T-cell (primary cell): ENCODE measurements around the gene GAS2L1. TPM values are rescaled to one million over a fixed set of nuclear protein-coding genes. Genes with fewer than 3 reads are reported as not detected.
A peak's percentile ranks its signal among the peaks of the same experiment; 100 is the strongest.

Source experiments
- ATAC-seq, 4 experiments: fragments of 200-7000 bp in 3 of 4; fragments of 150-1000 bp in 1 of 4; cut with Tn5 transposase; replicated peaks in 1 of 4; 1 replicate in 3 of 4; 2 replicates in 1 of 4; pipeline ENCODE4 v1.10.0; 2021; ENCODE audit warnings: moderate library complexity in 3 of 4, mild to moderate bottlenecking in 2 of 4, moderate number of reproducible peaks in 1 of 4
- CTCF ChIA-PET, 2 donors: fragments of 300-600 bp; sonication (Branson Sonifier 250); formaldehyde crosslinking; loops; one replicate each; lab custom pipeline; 2022; ENCODE audit warnings: antibody characterized with exemption in 2 of 2; lab: Charles Lee
- POLR2A ChIA-PET, 2 donors: fragments of 300-600 bp; sonication (Branson Sonifier 250); formaldehyde crosslinking; loops; one replicate each; lab custom pipeline; 2022; ENCODE audit warnings: antibody characterized with exemption in 2 of 2; lab: Charles Lee
- DNase-seq, 35 experiments: peaks; one replicate each; pipeline versions ENCODE4 v3.0.0 to v3.0.0-alpha.2; 2013 to 2023
- H3K27ac ChIP-seq: one replicate; pipeline ENCODE4 v1.5.1; 2013; ENCODE audit warnings: low read length
- H3K27me3 ChIP-seq, 2 experiments: replicated peaks in 1 of 2; 1 replicate in 1 of 2; 2 replicates in 1 of 2; pipeline versions ENCODE4 v1.6.1 to v1.7.0; 2013; ENCODE audit warnings: low read length in 1 of 2, mixed read lengths in 1 of 2; ENCODE audit not compliant: control insufficient read depth in 2 of 2, insufficient read depth in 2 of 2; ENCODE audit errors: extremely low read depth in 1 of 2
- H3K36me3 ChIP-seq, 2 donors: 1 replicate in 1 of 2; 2 replicates in 1 of 2; pipeline versions ENCODE4 v1.6.1 to v1.7.0; 2013; ENCODE audit warnings: low read length in 1 of 2; ENCODE audit not compliant: control insufficient read depth in 2 of 2, insufficient read depth in 1 of 2; ENCODE audit errors: extremely low read depth in 1 of 2
- H3K4me1 ChIP-seq, 2 experiments: 1 replicate in 1 of 2; 2 replicates in 1 of 2; pipeline versions ENCODE4 v1.6.1 to v1.7.0; 2013; ENCODE audit warnings: low read length in 2 of 2, mixed read lengths in 1 of 2; ENCODE audit not compliant: insufficient read depth in 2 of 2, control insufficient read depth in 1 of 2; ENCODE audit errors: extremely low read depth in 1 of 2
- H3K4me3 ChIP-seq, 2 donors: 1 replicate in 1 of 2; 2 replicates in 1 of 2; pipeline versions ENCODE4 v1.5.1 to v1.7.0; 2013; ENCODE audit warnings: mild to moderate bottlenecking in 2 of 2, low read length in 1 of 2, moderate library complexity in 1 of 2; ENCODE audit not compliant: control insufficient read depth in 1 of 2; ENCODE audit errors: extremely low read depth in 1 of 2
- H3K9me3 ChIP-seq: 2 replicates; pipeline ENCODE4 v1.7.0; 2013
- H3K27ac Mint-ChIP-seq, 2 donors: one replicate each; pipeline ENCODE4 v1.8.0; 2020 to 2021; ENCODE audit warnings: mild to moderate bottlenecking in 2 of 2, mixed read lengths in 2 of 2
- H3K27me3 Mint-ChIP-seq, 2 donors: one replicate each; pipeline ENCODE4 v1.8.0; 2021 to 2022; ENCODE audit warnings: mixed read lengths in 2 of 2
- H3K36me3 Mint-ChIP-seq: one replicate; pipeline ENCODE4 v1.8.0; 2021; ENCODE audit warnings: mixed read lengths
- H3K4me1 Mint-ChIP-seq, 3 donors: one replicate each; pipeline ENCODE4 v1.8.0; 2020 to 2022; ENCODE audit warnings: mixed read lengths in 3 of 3, mild to moderate bottlenecking in 1 of 3
- H3K4me3 Mint-ChIP-seq, 3 donors: one replicate each; pipeline ENCODE4 v1.8.0; 2020 to 2022; ENCODE audit warnings: mild to moderate bottlenecking in 3 of 3, mixed read lengths in 3 of 3, moderate library complexity in 3 of 3
- H3K9me3 Mint-ChIP-seq, 3 donors: one replicate each; pipeline ENCODE4 v1.8.0; 2020 to 2022; ENCODE audit warnings: mixed read lengths in 3 of 3
- WGBS: methylation state at CpG from one replicate; pipeline ENCODE4 v1.1.5; 2013; ENCODE audit warnings: missing lambda C conversion rate; ENCODE audit not compliant: insufficient coverage; 5-methylcytosine and 5-hydroxymethylcytosine counted together
- total RNA-seq, 35 experiments: library from RNA in 6 of 35; stranded (reverse) in 6 of 35; fragments of 120-200 nt in 1 of 35; gene quantifications; one replicate each; pipeline versions ENCODE4 v1.2.1 to v1.2.4 and lab custom pipeline; 2013 to 2026

GAS2L1 gene
- total RNA-seq, 5 donors from 2014 or later (not counting 1 experiment from before 2014, with no cell fraction given) = 0.53 to 1.2 (median 0.85) TPM

DNA sequence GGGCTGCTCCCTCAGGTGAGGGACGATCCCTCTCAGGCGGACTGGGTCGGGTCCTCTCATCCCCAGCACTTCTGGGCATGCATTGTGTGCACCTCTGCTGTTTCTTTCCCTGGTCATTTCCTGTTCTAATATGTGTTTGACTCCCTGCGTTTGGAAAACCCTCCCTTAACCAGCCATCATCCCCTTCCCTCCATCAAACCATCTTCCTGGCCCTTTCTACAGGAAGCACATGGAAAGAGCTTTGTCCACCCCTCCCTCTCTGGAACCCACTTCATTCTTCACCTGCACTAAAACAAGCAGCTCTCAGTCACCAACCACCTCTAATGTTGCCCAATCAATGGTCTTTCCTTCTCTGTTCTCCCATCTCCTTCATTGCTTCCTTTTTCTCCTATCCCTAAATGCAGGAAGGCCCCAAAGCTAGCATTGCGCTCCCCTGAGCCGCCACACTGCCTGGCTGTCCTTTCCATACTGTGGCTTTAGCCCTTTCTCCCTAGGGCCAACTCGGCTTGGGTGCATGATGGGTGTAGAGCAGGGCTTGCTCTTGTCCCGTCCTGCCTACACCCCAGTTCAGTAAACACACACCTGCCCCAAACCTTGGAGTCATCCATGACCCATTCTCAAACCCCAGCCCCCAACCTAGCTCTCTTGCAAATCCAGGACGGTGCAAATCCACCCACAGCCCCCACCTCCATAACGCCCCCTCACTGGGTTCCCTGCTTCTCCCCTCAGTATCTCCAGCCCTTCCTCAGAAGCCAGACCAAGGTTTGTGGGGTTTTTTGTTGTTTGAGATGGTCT, 5.4 kb upstream of the GAS2L1 start:
- POLR2A ChIA-PET = no interaction called here
- peaks cover 0 to 6% (median 1%) of the 10 kb centered on the region in 3 donors for H3K4me1 Mint-ChIP-seq
- DNase-seq (no peak), ATAC-seq (peak; percentile 11 to 33 (median 18))
- H3K27ac Mint-ChIP-seq = peak overlapping the region; percentile 9 to 11
- peaks cover 9% of the 10 kb centered on the region in 2 donors for H3K27me3 Mint-ChIP-seq
- Histone ChIP-seq H3K9me3 (no peaks in the 10 kb centered on the region), H3K36me3 (peaks cover 14 to 47% of the 10 kb centered on the region in 2 donors), H3K27me3 (peaks cover 0 to 20% of the 10 kb centered on the region in 2 experiments), H3K27ac (no peak overlapping the region), H3K4me1 (peaks cover 0 to 4% of the 10 kb centered on the region in 2 experiments), H3K4me3 (no peak overlapping the region)
- H3K4me3 Mint-ChIP-seq = no peak overlapping the region
- WGBS = 81% methylated on average over 4 of the region's 10 CpGs
- no peaks in the 10 kb centered on the region for H3K9me3 Mint-ChIP-seq
- H3K36me3 Mint-ChIP-seq = peaks cover 37% of the 10 kb centered on the region
- CTCF ChIA-PET = no interaction called here

DNA sequence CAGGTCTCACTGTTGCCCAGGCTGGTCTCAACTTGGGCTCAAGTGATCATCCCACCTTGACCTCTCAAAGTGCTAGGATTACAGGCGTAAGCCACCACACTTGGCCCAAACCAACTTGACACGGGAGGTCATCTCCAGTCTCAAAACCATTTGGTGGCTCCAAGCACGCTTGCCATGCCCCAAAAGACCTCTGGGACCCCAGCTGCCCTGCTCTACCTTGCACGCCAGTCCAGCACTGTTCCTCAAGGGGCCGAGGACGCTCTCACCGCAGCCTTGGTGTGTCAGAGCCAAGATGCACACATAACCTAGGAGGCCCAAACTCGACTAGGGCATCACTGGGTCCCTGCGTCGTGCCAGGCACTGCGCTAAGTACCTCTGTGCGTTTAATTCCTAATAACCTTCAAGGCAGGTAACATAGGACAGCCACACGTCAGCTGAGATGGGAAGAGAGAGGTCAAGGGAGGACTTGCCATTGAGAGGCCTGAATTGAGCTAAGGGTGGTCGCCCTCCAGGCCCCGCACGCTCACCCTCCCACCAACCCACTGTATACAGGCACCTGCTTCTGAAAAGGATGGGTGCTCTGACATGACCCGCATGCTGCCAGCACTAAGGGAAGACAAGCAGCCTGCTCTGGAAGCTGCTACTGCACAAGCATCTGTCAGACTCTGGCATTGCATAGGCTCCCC, 4.6 kb upstream of the GAS2L1 start:
- Mint-ChIP-seq H3K27me3 (peaks cover 14% of the 10 kb centered on the region in 2 donors), H3K4me3 (no peak overlapping the region), H3K4me1 (peaks cover 0 to 11% (median 2%) of the 10 kb centered on the region in 3 donors), H3K36me3 (peaks cover 33% of the 10 kb centered on the region), H3K9me3 (no peaks in the 10 kb centered on the region), H3K27ac (peak overlapping the region in 1 of 2 donors; percentile 9)
- POLR2A ChIA-PET = no interaction called here
- Histone ChIP-seq H3K4me1 (peaks cover 0 to 12% of the 10 kb centered on the region in 2 experiments), H3K36me3 (peaks cover 9 to 38% of the 10 kb centered on the region in 2 donors), H3K27me3 (peaks cover 0 to 26% of the 10 kb centered on the region in 2 experiments), H3K9me3 (no peaks in the 10 kb centered on the region), H3K27ac (no peak overlapping the region), H3K4me3 (no peak overlapping the region)
- DNase-seq (no peak), ATAC-seq (no peak)
- WGBS = 98% methylated on average over 9 of the region's 17 CpGs
- CTCF ChIA-PET = no interaction called here

DNA sequence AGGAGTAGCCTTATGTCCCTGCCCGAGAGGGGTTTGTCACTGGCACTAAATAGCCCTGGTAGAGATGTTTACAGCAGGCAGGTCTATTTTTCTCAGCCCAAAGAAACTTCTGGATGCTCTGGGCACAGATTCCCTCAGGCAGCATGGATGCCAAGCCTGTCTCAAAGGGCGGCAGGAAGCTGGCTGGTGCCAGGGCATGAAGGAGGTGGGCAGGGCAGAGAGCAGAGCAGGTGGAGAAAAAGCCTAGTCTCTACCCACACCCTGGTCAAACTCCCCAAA, 4.1 kb upstream of the GAS2L1 start:
- Histone ChIP-seq H3K27ac (no peak overlapping the region), H3K36me3 (peaks cover 9 to 33% of the 10 kb centered on the region in 2 donors), H3K4me1 (peaks cover 0 to 15% of the 10 kb centered on the region in 2 experiments), H3K27me3 (peaks cover 0 to 28% of the 10 kb centered on the region in 2 experiments), H3K4me3 (no peak overlapping the region), H3K9me3 (no peaks in the 10 kb centered on the region)
- ATAC-seq (no peak), DNase-seq (no peak)
- no peaks in the 10 kb centered on the region for H3K9me3 Mint-ChIP-seq
- no peak overlapping the region for H3K27ac Mint-ChIP-seq
- peaks cover under 1 to 12% (median 2%) of the 10 kb centered on the region in 3 donors for H3K4me1 Mint-ChIP-seq
- H3K4me3 Mint-ChIP-seq = no peak overlapping the region
- whole genome bisulfite sequencing = 100% methylated on average over 1 of the region's 2 CpGs
- peaks cover 29% of the 10 kb centered on the region for H3K36me3 Mint-ChIP-seq
- ChIA-PET POLR2A (no interaction called here), CTCF (no interaction called here)
- peaks cover 14 to 15% of the 10 kb centered on the region in 2 donors for H3K27me3 Mint-ChIP-seq

DNA sequence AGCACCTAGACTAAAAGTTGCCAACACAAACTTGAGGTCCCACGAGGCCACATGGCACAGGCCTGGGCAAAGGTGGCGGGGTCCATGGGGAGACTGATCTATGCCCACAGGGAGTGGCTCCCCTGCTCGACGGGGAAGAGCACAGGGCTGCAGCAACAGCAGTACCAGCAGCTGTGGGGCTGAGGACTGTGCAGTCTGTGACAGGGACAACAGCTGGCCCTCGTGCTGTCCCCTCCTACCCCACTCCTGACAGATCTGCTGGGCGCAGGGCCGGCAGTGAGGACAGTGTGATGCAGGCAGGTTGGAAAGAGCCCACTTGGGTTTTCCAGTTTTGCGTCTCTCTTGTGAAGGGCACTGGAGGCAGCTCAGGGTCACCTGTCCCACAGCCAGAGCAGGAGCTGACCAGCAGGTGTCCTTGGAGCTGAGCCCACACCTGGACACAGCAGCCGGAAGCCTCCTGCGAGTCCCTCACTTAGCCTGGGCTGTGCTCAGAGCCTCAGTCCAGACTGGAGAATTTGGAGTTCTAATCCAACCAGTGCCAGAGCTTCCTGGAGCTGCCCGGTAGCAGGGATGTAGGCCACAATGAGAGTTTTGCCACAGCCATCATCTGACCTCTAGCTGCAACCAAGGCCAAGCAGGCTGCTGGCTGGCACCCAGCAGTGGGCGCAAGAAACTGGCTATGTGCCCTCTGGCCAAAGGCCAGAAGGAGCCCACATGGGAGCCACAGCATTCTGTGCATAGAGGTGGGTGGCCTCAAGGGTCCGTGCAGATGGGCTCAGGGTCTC, 3.6 kb upstream of the GAS2L1 start:
- no peak overlapping the region for H3K27ac ChIP-seq
- CTCF ChIA-PET = no interaction called here
- no peak for DNase-seq
- H3K4me1 ChIP-seq = peaks cover 0 to 19% of the 10 kb centered on the region in 2 experiments
- Mint-ChIP-seq H3K4me3 (no peak overlapping the region), H3K4me1 (peaks cover 2 to 16% (median 4%) of the 10 kb centered on the region in 3 donors), H3K27ac (no peak overlapping the region), H3K9me3 (no peaks in the 10 kb centered on the region), H3K36me3 (peaks cover 23% of the 10 kb centered on the region), H3K27me3 (peaks cover 14 to 19% of the 10 kb centered on the region in 2 donors)
- POLR2A ChIA-PET = interaction anchor here in 1 of 2 donors (0.5 kb wide), 1 partner anchor 26 kb away, joined by 3 read pairs; no protein-coding TSS in a partner anchor
- peak in 1 of 4 experiments; percentile 9 for ATAC-seq
- 82% methylated on average over 11 of the region's 13 CpGs for WGBS
- peaks cover 0 to 33% of the 10 kb centered on the region in 2 experiments for H3K27me3 ChIP-seq
- peaks cover 5 to 28% of the 10 kb centered on the region in 2 donors for H3K36me3 ChIP-seq
- H3K9me3 ChIP-seq = no peaks in the 10 kb centered on the region
- no peak overlapping the region for H3K4me3 ChIP-seq

DNA sequence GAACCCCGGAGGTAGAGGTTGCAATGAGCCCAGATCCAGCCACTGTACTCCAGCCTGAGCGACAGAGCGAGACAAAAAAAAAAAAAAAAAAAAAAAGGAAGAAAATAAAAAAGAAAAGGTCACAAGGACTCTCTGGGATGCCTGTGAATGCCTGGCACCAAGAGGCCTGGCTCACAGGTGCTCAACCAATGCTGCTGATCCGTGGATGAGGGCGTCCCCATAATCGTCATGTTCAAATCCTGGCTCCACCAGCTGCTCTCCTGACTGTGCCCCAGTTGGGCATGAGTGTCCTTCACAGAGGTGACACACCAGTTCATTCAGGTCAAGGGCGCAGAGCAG, 645 bp upstream of the GAS2L1 start:
- CTCF ChIA-PET = interaction anchor here in 1 of 2 donors (0.7 kb wide), 1 partner anchor 706 kb away, joined by 4 read pairs; no protein-coding TSS in a partner anchor
- Histone ChIP-seq H3K27me3 (peaks cover 0 to 44% of the 10 kb centered on the region in 2 experiments), H3K4me3 (peak overlapping the region; percentile 65 to 82), H3K4me1 (peaks cover 0 to 37% of the 10 kb centered on the region in 2 experiments), H3K9me3 (no peaks in the 10 kb centered on the region), H3K27ac (no peak overlapping the region), H3K36me3 (peaks cover 0 to 5% of the 10 kb centered on the region in 2 donors)
- Mint-ChIP-seq H3K4me1 (peaks cover 4 to 27% (median 8%) of the 10 kb centered on the region in 3 donors), H3K27ac (no peak overlapping the region), H3K27me3 (peaks cover 14 to 28% of the 10 kb centered on the region in 2 donors), H3K36me3 (peaks cover 5% of the 10 kb centered on the region), H3K4me3 (peak overlapping the region; percentile 70 to 83 (median 73)), H3K9me3 (no peaks in the 10 kb centered on the region)
- DNase-seq (no peak), ATAC-seq (peak in 1 of 4 experiments; percentile 2)
- POLR2A ChIA-PET = interaction anchor here in 1 of 2 donors (0.6 kb wide), 2 partner anchors 10 to 28 kb away, joined by 5 read pairs; no protein-coding TSS in a partner anchor
- WGBS = 56% methylated on average over 7 of the region's 7 CpGs
